HG03175 (cell line): Measurements from ENCODE around the gene NOX3.
"Not testable (repeated sequence)": the region's sequence is repeated elsewhere in the genome, so short reads cannot be mapped to it uniquely, and the experiment has no call there.

Experiments used
- ATAC-seq: cut with Tn5 transposase; IDR thresholded peaks from one replicate; pipeline ENCODE4 v1.9.1; 2021; ENCODE audit warnings: mild to moderate bottlenecking, moderate library complexity; ENCODE audit not compliant: unreplicated experiment

NOX3 gene

DNA sequence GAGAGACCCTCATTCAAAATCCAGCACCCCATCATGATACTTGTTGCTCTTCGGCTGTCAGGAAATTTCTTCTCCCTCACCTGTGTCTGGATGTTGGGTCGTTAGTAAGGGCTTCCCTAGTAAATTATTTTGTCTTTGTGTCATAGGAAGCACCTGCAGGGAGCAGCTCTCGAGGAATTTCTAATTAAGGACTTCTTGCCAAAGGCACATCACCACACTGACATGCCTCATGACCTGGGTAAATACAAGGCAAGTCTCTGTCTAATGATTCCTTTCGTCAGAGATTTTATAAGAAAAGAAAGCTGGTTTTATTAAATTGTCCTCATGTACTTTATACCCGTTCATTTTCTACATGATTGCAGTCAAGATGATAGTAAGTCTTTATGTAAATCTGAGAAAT lies at the start of gene NOX3:
Gene NOX3 (minus strand): TSS at position 74 of the 400 bp plus-strand sequence. CDS start 39 bp downstream, at position 35.
- ATAC-seq, result no peak

DNA sequence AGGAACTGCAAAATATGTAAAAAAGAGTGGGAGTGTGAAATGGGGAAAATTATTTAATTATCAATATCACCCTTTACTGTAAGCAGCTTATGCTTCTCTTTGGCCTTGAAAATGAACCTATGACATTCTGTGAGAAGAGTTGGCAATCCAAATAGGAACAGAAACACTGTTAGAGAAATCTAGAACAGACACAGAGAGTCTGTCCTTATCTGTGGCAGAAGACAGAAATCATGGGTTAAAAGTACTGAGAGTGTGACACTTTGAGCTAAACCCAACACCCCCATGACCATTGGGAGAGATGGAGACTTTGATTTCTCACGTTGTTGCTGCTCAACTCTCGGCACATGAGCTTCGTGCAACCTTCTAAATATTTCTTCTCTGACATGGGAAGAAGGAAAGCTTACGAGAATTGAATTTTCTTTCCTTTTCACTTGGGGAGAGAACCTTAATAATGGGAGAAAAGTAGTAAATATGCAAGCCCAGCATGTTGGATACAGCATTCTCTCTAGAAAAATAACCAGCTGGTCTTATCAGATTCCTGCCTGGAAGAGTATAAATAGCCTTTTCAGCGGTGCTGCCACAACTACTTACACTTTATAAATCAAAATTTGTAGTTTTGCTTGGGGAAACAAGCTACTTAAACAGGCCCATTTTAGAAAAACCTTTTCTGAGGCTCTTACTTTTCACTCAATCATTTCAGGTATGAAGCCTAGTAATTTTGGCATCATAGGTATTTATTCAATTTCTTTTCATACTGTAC lies 49.4 kb upstream of the NOX3 start:
- no peak for ATAC-seq

DNA sequence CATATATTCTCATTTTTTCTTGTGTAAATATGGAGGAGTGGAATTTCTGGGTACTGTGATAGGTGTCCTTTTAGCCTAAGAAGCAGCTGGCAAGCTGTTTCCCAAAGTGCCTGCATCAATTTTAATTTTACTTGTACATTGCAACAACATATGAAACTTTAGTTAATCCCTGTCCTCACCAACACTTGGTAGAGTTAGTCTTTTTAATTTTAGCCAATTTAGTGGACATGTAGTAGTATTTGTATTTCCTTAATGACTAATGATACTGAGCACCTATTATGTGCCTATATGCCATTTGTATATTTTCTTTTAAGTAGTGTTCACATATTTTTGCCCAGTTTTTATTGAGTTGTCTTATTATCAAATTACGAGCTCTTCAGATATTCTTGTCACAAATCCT lies 46.8 kb upstream of the NOX3 start:
- ATAC-seq, result no peak

GRCh38 chr6:155499574-155499973 lies 43.9 kb upstream of the NOX3 start:
- no peak for ATAC-seq

- no peak for ATAC-seq
Measured at GRCh38 chr6:155498370-155498769, 42.7 kb upstream of the NOX3 start.

DNA sequence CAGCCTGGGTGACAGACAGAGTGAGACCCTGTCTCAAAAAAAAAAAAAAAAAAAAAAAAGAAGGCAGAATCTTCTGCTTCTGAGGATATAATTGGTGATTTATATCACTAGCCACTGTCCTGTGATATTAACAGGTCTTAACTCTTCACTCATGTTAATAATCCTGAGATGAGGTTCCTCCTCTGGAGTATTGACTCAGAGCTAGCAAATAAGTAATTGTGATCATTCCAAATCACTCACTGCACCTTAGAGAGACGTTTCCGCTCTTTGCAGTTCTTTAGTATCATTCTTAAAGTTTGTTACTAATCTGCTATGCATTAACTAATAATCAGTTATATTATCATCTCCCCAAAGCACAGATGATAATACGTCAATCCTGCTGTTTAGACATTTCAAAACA lies 41.6 kb upstream of the NOX3 start:
- peak; percentile 39 for ATAC-seq

DNA sequence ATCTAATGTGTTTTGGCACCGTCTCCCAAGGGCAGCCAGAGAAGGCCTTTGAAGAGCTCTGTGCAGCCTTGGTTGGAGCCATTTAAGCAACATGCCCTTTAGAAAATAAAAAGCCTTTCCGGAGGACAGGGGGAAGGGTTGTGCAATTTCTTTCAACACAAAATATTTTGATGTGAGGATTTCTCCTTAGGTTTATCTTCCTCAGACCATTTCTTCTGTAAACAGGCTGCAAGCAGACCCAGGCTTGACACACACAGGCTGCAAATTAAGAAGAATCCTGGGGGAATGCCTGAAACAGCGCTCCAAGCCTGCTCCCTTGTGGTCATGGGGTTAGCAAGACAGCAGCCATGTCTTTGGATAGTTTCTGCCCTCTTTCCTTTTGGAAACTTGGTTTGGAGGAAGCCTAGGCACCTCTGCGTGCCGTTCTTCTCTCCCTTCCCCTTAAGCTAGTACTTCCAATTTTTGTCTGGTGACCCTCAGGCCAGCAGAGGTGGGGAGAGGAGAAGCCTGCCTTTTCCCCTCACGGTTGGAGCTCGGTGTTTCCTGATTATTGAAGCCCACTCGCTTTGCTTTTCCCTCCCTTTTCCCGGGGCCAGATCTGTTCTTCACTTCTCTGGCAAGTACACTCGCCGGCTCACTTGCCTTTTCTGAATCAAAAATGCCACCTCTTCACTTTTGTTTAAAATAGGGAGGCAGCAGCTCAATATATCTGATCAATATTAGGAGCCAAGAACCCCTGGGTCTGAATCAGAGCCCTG lies 39.6 kb upstream of the NOX3 start:
- ATAC-seq, result no peak

GRCh38 chr6:155493694-155494143 lies 38.1 kb upstream of the NOX3 start:
- ATAC-seq, result peak; percentile 78

DNA sequence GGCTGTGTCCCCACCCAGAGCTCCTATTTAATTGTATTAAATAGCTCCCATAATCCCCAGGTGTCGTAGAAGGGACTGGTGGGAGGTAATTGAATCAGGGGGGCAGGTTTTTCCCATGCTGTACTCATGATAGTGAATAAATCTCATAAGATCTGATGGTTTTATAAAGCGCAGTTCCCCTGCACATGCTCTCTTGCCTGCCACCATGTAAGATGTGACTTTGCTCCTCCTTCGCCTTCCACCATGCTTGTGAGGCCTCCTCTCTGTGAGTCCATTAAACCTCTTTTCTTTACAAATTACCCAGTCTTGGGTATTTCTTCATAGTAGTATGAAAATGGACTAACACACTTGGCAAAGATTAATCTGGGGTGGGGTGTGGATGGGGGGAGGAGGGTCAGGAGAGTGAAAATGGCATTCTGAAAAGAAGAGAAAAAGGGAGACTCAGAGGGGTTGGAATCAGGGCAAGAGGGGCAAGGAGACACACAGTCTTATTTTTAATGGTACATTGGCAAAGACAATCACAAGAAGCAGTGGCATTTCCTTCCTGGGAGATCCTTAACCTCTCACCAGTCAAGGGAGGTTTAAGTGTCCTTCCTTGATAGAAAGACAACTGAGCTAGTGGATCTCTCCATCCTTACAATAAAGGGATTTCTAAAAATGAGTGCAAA lies 37.5 kb upstream of the NOX3 start:
- peak; percentile 15 for ATAC-seq

DNA sequence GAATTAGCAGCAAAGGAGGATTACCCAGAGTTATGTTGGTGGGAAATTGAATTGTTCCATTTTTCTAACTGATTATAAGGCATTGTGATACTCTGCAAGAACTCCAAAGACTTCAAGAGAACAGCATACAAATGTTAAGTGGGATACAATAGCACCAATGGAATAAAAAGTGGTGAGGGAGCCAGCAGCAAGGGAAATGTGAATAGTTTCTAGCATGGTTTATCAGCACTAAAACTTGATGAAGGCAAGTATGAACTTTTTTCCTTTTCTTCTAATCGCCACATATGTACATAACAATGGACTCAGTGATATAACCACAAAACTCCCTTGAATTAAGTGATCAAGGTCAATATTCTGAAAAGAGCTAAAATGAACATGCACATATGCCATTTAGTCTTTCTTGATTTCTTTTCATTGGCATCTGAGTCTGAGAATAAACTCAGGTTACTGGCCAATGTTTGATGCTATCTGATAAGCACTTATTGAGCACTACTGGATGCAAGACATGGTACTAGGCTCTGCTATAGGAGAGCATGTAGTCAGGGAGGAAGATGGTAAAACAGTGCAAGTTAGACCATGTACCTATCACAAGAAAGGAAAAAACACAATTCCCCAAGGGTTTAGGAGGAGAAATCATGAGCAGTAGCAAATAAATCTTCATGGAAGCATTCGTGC lies 36.6 kb upstream of the NOX3 start:
- ATAC-seq, result no peak

GRCh38 chr6:155491421-155491820 lies 35.8 kb upstream of the NOX3 start:
- ATAC-seq, result no peak

DNA sequence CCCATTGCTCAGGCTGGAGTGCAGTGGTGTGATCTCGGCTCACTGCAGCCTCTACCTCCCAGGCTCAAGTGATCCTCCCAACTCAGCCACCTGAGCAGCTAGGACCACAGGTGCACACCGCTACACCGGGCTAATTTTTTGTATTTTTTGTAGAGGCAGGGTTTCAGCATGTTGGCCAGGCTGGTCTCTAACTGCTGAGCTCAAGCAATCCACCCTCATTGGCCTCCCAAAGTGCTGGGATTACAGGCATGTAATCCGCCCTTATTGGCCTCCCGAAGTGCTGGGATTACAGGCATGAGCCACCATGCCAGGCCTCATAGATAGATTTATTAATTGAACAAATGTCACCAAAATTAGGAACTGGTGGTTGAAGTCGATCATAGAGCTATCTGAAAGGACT lies 32.6 kb upstream of the NOX3 start:
- ATAC-seq, result not testable (repeated sequence)

- ATAC-seq, result no peak
Measured at GRCh38 chr6:155487371-155488130, 31.9 kb upstream of the NOX3 start.

GRCh38 chr6:155486721-155487294 lies 31.2 kb upstream of the NOX3 start:
- no peak for ATAC-seq

DNA sequence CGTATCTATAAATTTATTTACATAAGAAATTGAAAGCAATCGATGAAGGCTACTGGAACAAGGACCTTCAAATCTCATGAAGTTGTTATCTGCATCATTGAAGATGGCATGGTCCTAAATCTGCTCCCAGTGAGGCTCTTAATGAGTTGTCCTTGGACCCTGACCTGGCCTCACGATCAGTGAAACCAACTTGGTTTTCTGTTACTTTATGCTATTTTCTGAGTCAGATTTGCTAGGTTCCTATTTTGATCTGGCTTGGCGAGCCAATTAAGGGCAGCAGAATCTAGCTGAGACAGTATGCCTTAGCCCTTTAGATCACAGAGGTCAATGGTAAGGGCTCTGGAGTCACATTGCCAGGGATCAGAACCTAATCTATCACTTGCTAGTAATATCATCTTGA lies 30.1 kb upstream of the NOX3 start:
- no peak for ATAC-seq

- no peak for ATAC-seq
Measured at GRCh38 chr6:155483858-155484257, 28.2 kb upstream of the NOX3 start.

GRCh38 chr6:155481215-155481614 lies 25.6 kb upstream of the NOX3 start:
- ATAC-seq, result no peak

DNA sequence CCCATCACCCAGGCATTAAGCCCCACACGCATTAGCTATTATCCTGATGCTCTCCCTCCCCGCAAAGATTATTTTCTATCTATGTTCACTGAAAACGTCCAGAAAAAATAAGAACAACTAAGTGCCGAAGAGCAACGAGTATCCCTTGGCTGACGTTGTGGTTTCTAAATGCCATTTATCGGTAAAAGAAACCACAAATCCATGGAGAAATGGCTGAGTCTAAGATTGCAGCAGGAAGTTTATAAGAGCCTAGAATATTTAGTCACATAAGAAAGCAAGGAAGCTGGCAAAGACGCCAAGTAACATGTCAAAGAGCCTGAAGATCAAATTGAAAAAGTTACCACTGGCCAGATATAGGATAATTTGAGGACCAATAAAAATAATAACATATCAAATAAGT lies 18.1 kb upstream of the NOX3 start:
- no peak for ATAC-seq

GRCh38 chr6:155472886-155473285 lies 17.2 kb upstream of the NOX3 start:
- ATAC-seq, result no peak

DNA sequence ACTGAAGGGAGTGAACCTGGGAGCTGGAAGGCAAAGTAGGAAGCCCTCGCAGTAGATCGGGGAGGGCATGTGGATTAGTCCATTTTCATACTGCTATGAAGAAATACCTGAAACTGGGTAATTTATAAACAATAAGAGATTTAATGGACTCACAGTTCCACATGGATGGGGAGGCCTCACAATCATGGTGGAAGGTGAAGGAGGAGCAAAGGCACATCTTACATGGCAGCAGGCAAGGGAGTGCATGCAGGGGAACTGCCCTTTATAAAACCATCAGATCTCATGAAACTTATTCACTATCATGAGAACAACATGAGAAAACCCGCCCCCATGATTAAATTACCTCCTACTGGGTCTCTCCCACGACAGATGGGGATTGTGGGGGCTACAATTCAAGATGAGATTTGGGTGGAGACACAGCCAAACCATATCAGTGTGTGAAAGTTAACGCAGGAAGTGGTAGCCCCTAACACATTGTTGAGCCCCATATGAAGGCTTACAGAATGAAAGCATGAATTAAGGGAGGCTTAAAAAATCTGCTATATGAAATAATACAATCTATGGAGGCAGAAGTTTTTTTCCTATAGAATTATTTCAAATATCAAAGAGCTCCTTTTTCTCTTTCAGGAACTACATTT lies 15.5 kb upstream of the NOX3 start:
- ATAC-seq, result not testable (repeated sequence)
